Endothelial cell of umbilical vein (primary cell): Measurements from ENCODE around the gene TTF2.

Experiments used
- POLR2A ChIP-seq: IDR thresholded peaks from 2 replicates; pipeline ENCODE4 v1.6.1; 2012; ENCODE audit warnings: low read depth, mild to moderate bottlenecking, control low read depth, low read length
- POLR2AphosphoS5 ChIP-seq: IDR thresholded peaks from 2 replicates; pipeline ENCODE4 v1.6.1; 2012; ENCODE audit warnings: low read depth, mild to moderate bottlenecking, control low read depth, low read length, moderate library complexity; ENCODE audit not compliant: insufficient read depth
- TF ChIP-seq, protein P1 (sequence below), 2 donors: IDR thresholded peaks; 1 replicate in 1 of 2; 2 replicates in 1 of 2; pipeline ENCODE4 v1.5.1; 2011; ENCODE audit warnings: low read length in 2 of 2, mild to moderate bottlenecking in 2 of 2, moderate library complexity in 2 of 2, control low read depth in 1 of 2, inconsistent platforms in 1 of 2, low read depth in 1 of 2; ENCODE audit not compliant: insufficient read depth in 1 of 2; ENCODE audit errors: extremely low read depth in 1 of 2

DNA sequence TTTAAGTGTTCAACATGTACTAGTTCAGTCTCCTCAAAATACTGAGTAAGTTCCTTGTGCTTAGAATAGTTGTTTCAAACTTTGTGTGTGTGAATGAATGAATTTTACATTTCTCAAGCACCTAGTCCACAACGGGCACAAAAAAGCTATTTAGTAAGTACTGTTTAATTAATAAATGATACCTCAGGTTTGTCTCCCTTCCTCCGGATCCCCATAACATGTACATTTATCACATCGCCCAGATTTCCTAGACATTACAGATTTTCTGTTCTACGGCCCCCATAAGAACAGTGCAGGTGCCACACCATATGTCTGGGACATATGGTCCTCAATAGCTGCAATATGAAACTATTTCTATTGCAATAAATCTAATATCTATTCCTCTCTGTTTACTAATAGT, 1.3 kb upstream of the TTF2 start:
- TF ChIP-seq POLR2AphosphoS5 (no peak), POLR2A (no peak)
- TF ChIP-seq, protein P1, sequence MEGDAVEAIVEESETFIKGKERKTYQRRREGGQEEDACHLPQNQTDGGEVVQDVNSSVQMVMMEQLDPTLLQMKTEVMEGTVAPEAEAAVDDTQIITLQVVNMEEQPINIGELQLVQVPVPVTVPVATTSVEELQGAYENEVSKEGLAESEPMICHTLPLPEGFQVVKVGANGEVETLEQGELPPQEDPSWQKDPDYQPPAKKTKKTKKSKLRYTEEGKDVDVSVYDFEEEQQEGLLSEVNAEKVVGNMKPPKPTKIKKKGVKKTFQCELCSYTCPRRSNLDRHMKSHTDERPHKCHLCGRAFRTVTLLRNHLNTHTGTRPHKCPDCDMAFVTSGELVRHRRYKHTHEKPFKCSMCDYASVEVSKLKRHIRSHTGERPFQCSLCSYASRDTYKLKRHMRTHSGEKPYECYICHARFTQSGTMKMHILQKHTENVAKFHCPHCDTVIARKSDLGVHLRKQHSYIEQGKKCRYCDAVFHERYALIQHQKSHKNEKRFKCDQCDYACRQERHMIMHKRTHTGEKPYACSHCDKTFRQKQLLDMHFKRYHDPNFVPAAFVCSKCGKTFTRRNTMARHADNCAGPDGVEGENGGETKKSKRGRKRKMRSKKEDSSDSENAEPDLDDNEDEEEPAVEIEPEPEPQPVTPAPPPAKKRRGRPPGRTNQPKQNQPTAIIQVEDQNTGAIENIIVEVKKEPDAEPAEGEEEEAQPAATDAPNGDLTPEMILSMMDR (IDR thresholded peaks at IDR 0.05; ENCODE audit: extremely low read depth in 1 of 2, insufficient read depth in 1 of 2, low read depth in 1 of 2, low read length in 2 of 2), result no peak
